KMS-11 (cell line): Measurements from ENCODE around the gene CDC45.

Experiments used
- H2AFZ ChIP-seq: fragments of 200-600 bp; sonication (generic); 2 replicates; pipeline ENCODE4 v1.6.1; 2016; ENCODE audit warnings: antibody characterized with exemption, mixed run types, low read depth
- H3K27ac ChIP-seq: fragments of 200-600 bp; sonication (generic); 2 replicates; pipeline ENCODE4 v1.6.1; 2016; ENCODE audit warnings: mild to moderate bottlenecking, mixed run types
- H3K27me3 ChIP-seq: fragments of 200-600 bp; sonication (generic); 2 replicates; pipeline ENCODE4 v1.6.1; 2017; ENCODE audit warnings: mild to moderate bottlenecking, low read depth, mixed run types, moderate library complexity; ENCODE audit not compliant: insufficient read depth
- H3K36me3 ChIP-seq: fragments of 200-600 bp; sonication (generic); 2 replicates; pipeline ENCODE4 v1.6.1; 2017; ENCODE audit warnings: mild to moderate bottlenecking, mixed run types; ENCODE audit not compliant: insufficient read depth
- H3K4me1 ChIP-seq: fragments of 200-600 bp; sonication (generic); 2 replicates; pipeline ENCODE4 v1.6.1; 2016; ENCODE audit warnings: mild to moderate bottlenecking, low read depth, mixed run types; ENCODE audit not compliant: poor library complexity, severe bottlenecking
- H3K4me2 ChIP-seq: fragments of 200-600 bp; sonication (generic); 2 replicates; pipeline ENCODE4 v1.7.0; 2016; ENCODE audit warnings: mild to moderate bottlenecking, mixed run types
- H3K4me3 ChIP-seq: fragments of 200-600 bp; sonication (generic); IDR thresholded peaks from 2 replicates; pipeline ENCODE4 v1.6.1; 2017; ENCODE audit warnings: low read depth, low read length, mixed read lengths; ENCODE audit not compliant: insufficient read depth
- H3K79me2 ChIP-seq: fragments of 200-600 bp; sonication (generic); 2 replicates; pipeline ENCODE4 v1.6.1; 2016; ENCODE audit warnings: low read depth, mixed run types; ENCODE audit not compliant: insufficient read depth
- H3K9ac ChIP-seq: fragments of 200-600 bp; sonication (generic); 2 replicates; pipeline ENCODE4 v1.6.1; 2016; ENCODE audit warnings: mild to moderate bottlenecking, mixed run types
- H4K20me1 ChIP-seq: fragments of 200-600 bp; sonication (generic); 2 replicates; pipeline ENCODE4 v1.6.1; 2016; ENCODE audit warnings: mild to moderate bottlenecking, mixed run types; ENCODE audit not compliant: insufficient read depth
- CTCF ChIP-seq: fragments of 200-600 bp; sonication (generic); conservative IDR thresholded peaks from 2 replicates; pipeline ENCODE4 v1.6.1; 2017; ENCODE audit warnings: low read depth, mild to moderate bottlenecking, antibody characterized with exemption, low read length, moderate library complexity, mixed read lengths

CDC45 gene

GRCh38 chr22:19504900-19505734 lies 25.4 kb downstream of the CDC45 start:
- no peak overlapping the region for H3K27ac ChIP-seq
- no peak for TF ChIP-seq CTCF
- H3K4me2 ChIP-seq: no peak overlapping the region
- no peaks in the 10 kb centered on the region for H3K79me2 ChIP-seq
- H3K9ac ChIP-seq: no peak overlapping the region
- H3K36me3 ChIP-seq: no peaks in the 10 kb centered on the region
- H3K27me3 ChIP-seq: no peaks in the 10 kb centered on the region
- H2AFZ ChIP-seq: no peak overlapping the region
- H3K4me3 ChIP-seq: no peak overlapping the region
- H4K20me1 ChIP-seq: no peaks in the 10 kb centered on the region
- no peaks in the 10 kb centered on the region for H3K4me1 ChIP-seq

DNA sequence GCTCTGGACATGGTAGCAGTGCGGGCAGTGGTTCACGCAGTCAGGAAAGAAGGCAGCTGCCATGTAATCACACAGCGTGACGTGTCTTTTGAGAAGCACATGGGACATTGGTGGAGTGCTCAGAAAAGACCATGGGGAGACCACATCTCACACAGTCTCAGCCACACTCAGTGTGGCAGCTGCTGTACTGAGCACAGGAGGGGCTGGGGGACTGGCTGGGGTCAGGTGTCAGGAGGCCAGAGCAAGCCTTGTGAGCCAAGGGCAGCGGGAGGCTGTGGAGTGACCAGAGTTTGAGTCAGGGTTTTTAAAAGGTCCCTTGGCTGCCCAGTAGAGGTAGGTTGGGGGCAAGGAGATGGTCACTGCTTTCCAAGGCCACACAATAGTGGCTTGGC lies 26.0 kb downstream of the CDC45 start:
- Histone ChIP-seq H3K4me3 (no peak overlapping the region), H3K4me1 (no peaks in the 10 kb centered on the region), H3K9ac (no peak overlapping the region), H3K36me3 (no peaks in the 10 kb centered on the region), H2AFZ (no peak overlapping the region), H3K79me2 (no peaks in the 10 kb centered on the region), H4K20me1 (no peaks in the 10 kb centered on the region), H3K4me2 (no peak overlapping the region), H3K27ac (no peak overlapping the region), H3K27me3 (no peaks in the 10 kb centered on the region)
- no peak for TF ChIP-seq CTCF

DNA sequence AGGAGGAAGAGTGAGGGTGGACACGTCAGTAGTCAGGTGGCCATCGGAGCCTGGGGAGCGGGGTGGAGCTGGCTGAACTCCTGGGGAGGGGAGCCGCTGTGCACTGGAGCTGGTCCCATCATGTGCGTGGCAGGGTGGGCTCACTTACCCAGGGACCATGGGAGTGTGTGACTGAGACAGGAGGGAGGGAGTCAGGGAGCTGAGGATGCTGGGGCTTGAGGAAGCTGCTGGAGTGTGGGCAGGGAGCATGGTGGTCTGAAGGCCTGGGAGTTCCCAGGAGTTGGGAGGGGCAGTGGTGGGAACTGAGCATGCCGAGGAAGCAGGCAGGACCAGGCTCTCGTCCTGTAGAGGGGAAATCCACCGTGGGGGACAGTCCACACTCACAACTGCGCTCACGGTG lies 26.5 kb downstream of the CDC45 start:
- no peaks in the 10 kb centered on the region for H4K20me1 ChIP-seq
- H3K9ac ChIP-seq: no peak overlapping the region
- no peaks in the 10 kb centered on the region for H3K4me1 ChIP-seq
- no peak for TF ChIP-seq CTCF
- no peaks in the 10 kb centered on the region for H3K36me3 ChIP-seq
- H3K79me2 ChIP-seq: no peaks in the 10 kb centered on the region
- H3K27ac ChIP-seq: no peak overlapping the region
- no peak overlapping the region for H3K4me3 ChIP-seq
- H3K4me2 ChIP-seq: no peak overlapping the region
- H3K27me3 ChIP-seq: no peaks in the 10 kb centered on the region
- H2AFZ ChIP-seq: no peak overlapping the region

- Histone ChIP-seq H3K79me2 (no peaks in the 10 kb centered on the region), H3K36me3 (no peaks in the 10 kb centered on the region), H3K4me2 (no peak overlapping the region), H2AFZ (no peak overlapping the region), H3K27ac (no peak overlapping the region), H4K20me1 (no peaks in the 10 kb centered on the region), H3K9ac (no peak overlapping the region), H3K4me1 (no peaks in the 10 kb centered on the region), H3K4me3 (no peak overlapping the region), H3K27me3 (no peaks in the 10 kb centered on the region)
- no peak for TF ChIP-seq CTCF
Observed at GRCh38 chr22:19507534-19507861, 27.8 kb downstream of the CDC45 start.
